NCI-H524 treated with DMSO at 0.1 percent for 48 hours (cell line): ENCODE measurements around the gene PLEKHS1.

ENCODE experiments used
- DNase-seq: peaks from one replicate; lab custom pipeline; 2025; lab: John Stamatoyannopoulos, UW

The PLEKHS1 gene

GRCh38 chr10:113751181-113751732 is at the start of gene PLEKHS1:
TSS of gene PLEKHS1 (plus strand) at chr10:113751682. CDS start at chr10:113755278, 3,596 bp downstream.
- no peak for DNase-seq

DNA sequence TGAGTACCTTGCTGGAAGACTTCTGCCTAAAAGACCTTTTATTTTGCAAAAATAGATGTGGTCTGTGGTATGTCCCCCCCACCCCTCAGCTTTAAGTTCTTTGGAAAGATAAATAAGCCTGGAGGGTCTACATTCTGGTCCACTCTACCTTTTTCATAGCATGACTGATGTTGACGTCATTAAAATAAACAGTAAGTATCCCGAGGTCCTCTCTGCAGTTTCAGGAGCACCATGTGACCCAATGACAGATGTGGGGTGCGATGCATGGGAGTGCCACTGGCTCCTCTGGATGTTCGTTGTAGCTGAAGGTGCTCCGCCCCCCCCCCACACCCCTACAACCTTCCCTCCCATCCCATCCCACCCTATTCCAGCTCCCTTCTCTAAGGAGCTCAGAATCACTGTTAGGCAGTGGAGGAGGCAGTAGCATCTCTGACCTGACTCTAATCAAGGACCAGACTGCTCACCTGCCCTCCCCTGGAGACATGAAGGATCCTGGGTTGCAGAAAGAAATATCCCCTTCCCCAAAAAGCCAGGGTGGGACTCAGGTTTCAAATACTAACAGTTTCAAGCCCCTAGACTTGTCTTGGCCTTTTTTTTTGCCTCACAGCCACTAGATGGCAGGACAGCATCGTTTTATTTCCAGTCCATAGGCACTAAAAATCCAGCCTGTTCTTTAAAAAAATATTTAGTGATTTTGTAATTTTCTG is 46.7 kb upstream of the PLEKHS1 start:
- no peak for DNase-seq

DNA sequence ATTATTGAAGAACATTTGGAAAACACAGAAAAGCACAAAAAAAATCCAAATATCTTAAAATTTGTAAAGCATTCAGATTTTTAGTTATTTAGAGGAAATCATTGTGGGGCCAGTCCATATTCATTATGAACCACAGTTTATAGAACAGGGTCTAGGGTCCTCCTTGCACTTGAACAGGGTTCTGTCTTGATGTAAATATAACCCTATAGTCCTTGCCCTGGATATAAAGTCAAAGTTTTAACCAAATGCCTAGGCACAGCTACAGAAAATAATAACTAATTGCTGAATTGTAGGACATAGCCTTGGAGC is 46.2 kb upstream of the PLEKHS1 start:
- no peak for DNase-seq

GRCh38 chr10:113706623-113707022 is 44.9 kb upstream of the PLEKHS1 start:
- DNase-seq, result no peak

- DNase-seq, result no peak
Measured at GRCh38 chr10:113708640-113709039, 42.8 kb upstream of the PLEKHS1 start.

DNA sequence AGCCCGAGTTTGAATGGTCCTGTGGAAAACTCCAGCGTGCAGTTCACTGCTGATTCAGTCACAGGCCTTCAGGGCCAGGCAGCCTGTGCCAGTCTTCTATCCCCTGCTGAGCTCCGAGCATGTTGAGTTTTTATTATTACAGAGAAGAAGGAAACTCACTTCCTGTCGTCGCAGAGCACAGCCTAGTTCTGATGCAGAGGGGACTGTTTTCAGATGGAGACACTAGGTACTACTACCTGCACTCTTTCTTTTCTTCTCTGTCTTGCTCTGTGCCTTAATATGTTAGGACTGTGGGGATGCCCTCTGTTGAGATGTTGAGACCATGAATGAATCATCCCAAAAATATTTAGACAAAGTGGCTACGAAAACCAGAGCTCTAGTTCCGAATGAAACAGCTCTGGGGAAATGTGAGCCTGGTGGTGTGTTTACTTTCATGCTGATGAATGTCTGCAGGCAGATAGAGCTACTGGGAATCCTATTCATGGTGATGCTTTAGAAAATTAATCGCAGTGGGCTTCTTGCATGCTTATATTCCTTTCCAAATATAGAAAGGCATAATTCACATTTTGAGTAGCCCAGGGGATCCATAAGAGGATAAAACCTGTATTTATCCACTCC is 42.2 kb upstream of the PLEKHS1 start:
- DNase-seq, result no peak

GRCh38 chr10:113711142-113711541 is 40.3 kb upstream of the PLEKHS1 start:
- DNase-seq, result no peak

DNA sequence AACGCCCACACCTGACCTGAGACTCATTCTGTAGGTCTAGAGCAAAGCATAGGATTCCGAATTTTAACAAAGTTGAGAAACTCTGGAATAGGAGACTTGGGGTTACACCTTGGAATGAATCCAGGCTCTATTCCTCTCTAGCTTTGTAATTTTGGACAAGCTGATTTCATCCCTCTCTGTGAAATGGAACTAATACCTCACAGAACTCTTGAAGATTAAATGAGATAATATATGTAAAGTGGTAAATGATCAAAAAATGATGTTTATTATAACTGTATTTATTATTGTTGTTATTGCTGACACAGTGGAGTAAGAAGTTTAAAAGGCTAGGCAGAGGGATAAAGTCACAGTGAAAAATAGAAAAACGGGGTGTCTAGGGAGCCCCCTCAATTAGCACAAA is 39.5 kb upstream of the PLEKHS1 start:
- DNase-seq, result no peak

- DNase-seq, result no peak
Measured at GRCh38 chr10:113712755-113713639, 38.5 kb upstream of the PLEKHS1 start.

GRCh38 chr10:113713640-113713982 is 37.9 kb upstream of the PLEKHS1 start:
- no peak for DNase-seq

- no peak for DNase-seq
Measured at GRCh38 chr10:113716109-113716910, 35.2 kb upstream of the PLEKHS1 start.

GRCh38 chr10:113718969-113719822 is 32.3 kb upstream of the PLEKHS1 start:
- DNase-seq, result no peak

DNA sequence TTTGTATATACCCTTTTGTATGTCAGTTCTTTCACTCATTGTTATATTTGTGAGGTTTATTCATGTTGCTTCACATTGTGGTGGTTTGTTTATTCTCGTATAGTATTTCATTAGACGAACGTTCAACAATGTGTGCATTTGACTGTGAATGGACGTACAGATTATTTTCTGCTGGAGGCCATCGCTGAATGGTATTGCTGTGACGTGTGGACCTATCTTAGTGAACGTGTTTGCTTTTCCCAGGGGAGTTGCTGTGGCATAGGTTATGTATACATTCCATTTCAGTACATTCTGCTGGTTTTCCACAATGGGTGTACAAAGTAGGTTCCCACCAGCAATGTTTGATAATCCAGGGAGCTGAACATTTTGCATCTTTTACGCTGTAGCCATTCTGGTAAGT is 31.1 kb upstream of the PLEKHS1 start:
- DNase-seq, result no peak

GRCh38 chr10:113732160-113732881 is 19.2 kb upstream of the PLEKHS1 start:
- no peak for DNase-seq

DNA sequence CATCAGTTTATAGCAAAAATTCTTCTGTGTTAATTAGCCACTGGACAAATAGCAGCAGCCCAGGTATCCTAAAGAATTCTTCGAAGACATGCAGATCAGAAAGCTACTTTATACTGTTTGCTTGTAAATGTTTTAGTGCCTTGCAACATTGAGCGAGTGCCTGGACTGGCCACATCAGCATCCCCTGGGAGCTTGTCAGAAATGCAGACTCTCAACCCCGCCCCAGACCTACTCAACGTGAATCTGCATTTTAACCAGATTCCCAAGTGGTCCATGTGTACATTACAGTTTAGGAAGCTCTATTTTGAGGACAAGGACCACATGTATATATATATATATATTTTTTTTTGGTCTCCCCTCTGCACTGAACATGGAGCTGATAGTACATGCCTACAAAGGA is 18.5 kb upstream of the PLEKHS1 start:
- DNase-seq, result no peak

GRCh38 chr10:113733635-113734034 is 17.8 kb upstream of the PLEKHS1 start:
- DNase-seq, result no peak

DNA sequence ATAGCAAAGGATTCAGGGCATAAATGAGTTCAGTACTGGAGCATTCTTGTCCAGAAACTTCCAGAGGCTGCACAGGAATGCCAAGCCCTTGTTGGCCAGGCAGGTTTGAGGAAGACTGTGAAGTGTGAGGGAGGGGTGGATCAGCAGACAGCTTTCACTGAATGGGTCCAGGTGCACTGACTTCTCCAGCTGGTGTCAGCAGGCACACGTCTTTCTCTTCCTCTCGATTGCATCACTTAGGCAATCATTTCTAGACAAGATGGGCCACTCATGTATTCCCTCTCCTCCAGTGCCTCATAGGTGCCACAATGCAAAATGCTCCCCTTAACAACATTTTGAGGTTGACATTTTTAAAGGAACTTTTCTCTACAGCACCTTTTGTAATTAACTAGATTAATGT is 15.6 kb upstream of the PLEKHS1 start:
- no peak for DNase-seq

DNA sequence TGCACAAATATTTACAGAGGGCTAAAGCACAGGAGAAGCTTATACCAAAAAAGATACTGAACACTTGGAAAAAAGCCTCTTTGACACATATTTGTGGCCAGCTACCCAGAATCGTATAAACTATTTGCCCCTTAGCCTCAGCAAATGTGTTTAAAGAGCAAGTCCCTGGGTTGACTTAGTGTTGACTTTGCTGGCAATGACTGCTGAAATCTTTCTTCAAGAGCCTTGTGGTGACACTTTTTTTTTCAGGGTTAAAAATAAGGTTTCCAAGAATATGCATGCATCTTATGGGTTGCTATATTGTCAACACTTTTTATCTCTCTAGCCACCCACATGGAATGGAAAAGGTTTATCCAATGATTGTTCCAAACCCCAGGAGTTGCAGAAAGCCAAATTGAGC is 14.9 kb upstream of the PLEKHS1 start:
- DNase-seq, result no peak

DNA sequence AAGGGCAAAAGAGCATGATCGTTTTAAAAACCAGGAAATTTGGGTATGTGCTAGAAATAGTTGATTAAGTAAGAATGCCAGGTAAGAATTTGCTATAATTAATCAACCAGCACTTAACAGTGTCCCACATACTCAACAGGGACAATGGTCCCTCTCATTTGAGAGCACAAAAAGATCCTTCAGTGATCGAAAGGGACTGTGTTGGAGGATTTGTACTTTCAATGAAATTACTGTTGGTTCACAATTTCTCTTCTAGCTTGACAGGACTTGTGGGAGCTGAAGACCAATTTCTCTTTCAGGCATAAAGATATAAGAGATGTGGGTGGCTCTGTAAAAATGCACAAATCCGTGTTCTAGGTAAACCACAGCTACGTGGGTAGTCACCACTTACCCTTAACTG is 12.5 kb upstream of the PLEKHS1 start:
- no peak for DNase-seq

- DNase-seq, result no peak
Measured at GRCh38 chr10:113739577-113739976, 11.9 kb upstream of the PLEKHS1 start.
